ENCODE results near the gene RPS14. TPM values are rescaled to one million over a fixed set of nuclear protein-coding genes. Genes with fewer than 3 reads are reported as not detected.

Gene RPS14
- polyA plus RNA-seq, 1 donor from 2014 or later = 3,490 TPM

- Histone ChIP-seq H3K9me2 (ENCODE audit: insufficient read depth, low read length) (no peaks in the 10 kb centered on the region), H4K20me1 (ENCODE audit: insufficient read depth) (no peaks in the 10 kb centered on the region), H3K9me3 (ENCODE audit: low read length) (no peaks in the 10 kb centered on the region), H3F3A (ENCODE audit: insufficient read depth, low read length, poor library complexity, severe bottlenecking) (no peaks in the 10 kb centered on the region), H3K4me2 (ENCODE audit: low read length) (no peak overlapping the region), H3K27ac (ENCODE audit: low read length) (no peak overlapping the region), H3K79me2 (replicated peaks; ENCODE audit: insufficient read depth, low read length) (peaks cover 15% of the 10 kb centered on the region), H3K27me3 (ENCODE audit: insufficient read depth, low read depth, low read length) (no peaks in the 10 kb centered on the region), H2AFZ (ENCODE audit: low read depth, low read length) (no peak overlapping the region), H3K36me3 (ENCODE audit: insufficient read depth, low read length) (no peaks in the 10 kb centered on the region), H3K9ac (ENCODE audit: low read length) (no peak overlapping the region), H3K4me3 (ENCODE audit: low read length) (no peak overlapping the region)
- TF ChIP-seq MXI1 (conservative IDR thresholded peaks at IDR 0.05; ENCODE audit: poor library complexity, severe bottlenecking) (no peak), EP300 (conservative IDR thresholded peaks at IDR 0.05; ENCODE audit: poor library complexity, severe bottlenecking) (no peak), EZH2 (IDR thresholded peaks at IDR 0.05; ENCODE audit: borderline replicate concordance, insufficient read depth, low read length, poor library complexity, severe bottlenecking) (no peak), TAF1 (IDR thresholded peaks at IDR 0.05; ENCODE audit: low read depth) (no peak), SMC3 (conservative IDR thresholded peaks at IDR 0.05; ENCODE audit: poor library complexity) (no peak), POLR2AphosphoS5 (IDR thresholded peaks at IDR 0.05) (no peak), REST (IDR thresholded peaks at IDR 0.05; ENCODE audit: borderline replicate concordance) (no peak), RAD21 (conservative IDR thresholded peaks at IDR 0.05) (no peak), CTCF (IDR thresholded peaks at IDR 0.05; ENCODE audit: poor library complexity, severe bottlenecking) (no peak)
These were observed 3.4 kb upstream of the RPS14 start for GRCh38 chr5:150452914-150453313.

- Histone ChIP-seq H3K79me2 (replicated peaks; ENCODE audit: insufficient read depth, low read length) (peaks cover 19% of the 10 kb centered on the region), H4K20me1 (ENCODE audit: insufficient read depth) (no peaks in the 10 kb centered on the region), H3K36me3 (ENCODE audit: insufficient read depth, low read length) (no peaks in the 10 kb centered on the region), H3K4me3 (ENCODE audit: low read length) (no peak overlapping the region), H3K9ac (ENCODE audit: low read length) (no peak overlapping the region), H3K27me3 (ENCODE audit: insufficient read depth, low read depth, low read length) (no peaks in the 10 kb centered on the region), H3K9me2 (ENCODE audit: insufficient read depth, low read length) (no peaks in the 10 kb centered on the region), H2AFZ (ENCODE audit: low read depth, low read length) (no peak overlapping the region), H3K9me3 (ENCODE audit: low read length) (no peaks in the 10 kb centered on the region), H3K4me2 (ENCODE audit: low read length) (no peak overlapping the region), H3K27ac (ENCODE audit: low read length) (no peak overlapping the region), H3F3A (ENCODE audit: insufficient read depth, low read length, poor library complexity, severe bottlenecking) (no peaks in the 10 kb centered on the region)
- no peak for TF ChIP-seq EZH2 (IDR thresholded peaks at IDR 0.05; ENCODE audit: borderline replicate concordance, insufficient read depth, low read length, poor library complexity, severe bottlenecking)
- TF ChIP-seq TAF1 (IDR thresholded peaks at IDR 0.05; ENCODE audit: low read depth) = no peak
- no peak for TF ChIP-seq MXI1 (conservative IDR thresholded peaks at IDR 0.05; ENCODE audit: poor library complexity, severe bottlenecking)
- TF ChIP-seq SMC3 (conservative IDR thresholded peaks at IDR 0.05; ENCODE audit: poor library complexity) = no peak
- no peak for TF ChIP-seq RAD21 (conservative IDR thresholded peaks at IDR 0.05)
- no peak for TF ChIP-seq CTCF (IDR thresholded peaks at IDR 0.05; ENCODE audit: poor library complexity, severe bottlenecking)
- no peak for TF ChIP-seq REST (IDR thresholded peaks at IDR 0.05; ENCODE audit: borderline replicate concordance)
- TF ChIP-seq POLR2AphosphoS5 (IDR thresholded peaks at IDR 0.05) = no peak
- TF ChIP-seq EP300 (conservative IDR thresholded peaks at IDR 0.05; ENCODE audit: poor library complexity, severe bottlenecking) = no peak
These were observed 2.1 kb upstream of the RPS14 start for GRCh38 chr5:150451594-150451993.

All from neural cell (in vitro differentiated cells).